Body of pancreas (tissue), 4 donors: Measurements from ENCODE around the gene SCN3A. TPM values are rescaled to one million over a fixed set of nuclear protein-coding genes. Genes with fewer than 3 reads are reported as not detected.

Experiments used
- ATAC-seq: fragments of 150-250 bp; one replicate; pipeline ENCODE4 v1.9.1; 2016
- DNase-seq, 4 donors: peaks; one replicate each; pipeline ENCODE4 v3.0.0-alpha.2; 2019
- H3K27ac ChIP-seq, 4 donors: fragments of 200-600 bp; sonication (generic); 1 replicate in 3 of 4; 2 replicates in 1 of 4; pipeline versions ENCODE4 v1.5.1 to v1.6.1; 2016 to 2019; ENCODE audit warnings: mild to moderate bottlenecking in 1 of 4, mixed read lengths in 1 of 4, moderate library complexity in 1 of 4
- H3K27me3 ChIP-seq, 2 donors: fragments of 200-600 bp; sonication (generic); one replicate each; pipeline ENCODE4 v1.6.0; 2016; ENCODE audit warnings: mild to moderate bottlenecking in 1 of 2
- H3K36me3 ChIP-seq, 2 donors: fragments of 200-600 bp; sonication (generic); replicated peaks in 1 of 2; 2 replicates each; pipeline ENCODE4 v1.5.1; 2016; ENCODE audit warnings: low read depth in 2 of 2; ENCODE audit not compliant: insufficient read depth in 1 of 2
- H3K4me1 ChIP-seq: fragments of 200-600 bp; sonication (generic); one replicate; pipeline ENCODE4 v1.6.0; 2016
- H3K4me3 ChIP-seq, 2 donors: fragments of 200-600 bp; sonication (generic); 1 replicate in 1 of 2; 2 replicates in 1 of 2; pipeline ENCODE4 v1.5.1; 2016 to 2019
- H3K9me3 ChIP-seq, 3 donors: fragments of 200-600 bp; sonication (generic); 1 replicate in 2 of 3; 2 replicates in 1 of 3; pipeline ENCODE4 v1.5.1; 2016
- POLR2A ChIP-seq, 3 donors: fragments of 450-650 bp; IDR thresholded peaks; one replicate each; pipeline ENCODE4 v1.6.1; 2016; ENCODE audit warnings: antibody characterized with exemption in 3 of 3, mild to moderate bottlenecking in 2 of 3
- WGBS, 2 donors: methylation state at CpG; one replicate each; pipeline ENCODE4 v1.1.5; 2017; 5-methylcytosine and 5-hydroxymethylcytosine counted together
- intact Hi-C: fragments of 100-400 bp; cut with DNase I; formaldehyde crosslinking; loops from one replicate; pipeline ENCODE4 v1.15.1; 2023
- total RNA-seq, 2 donors: library from RNA; depleted of rRNA; stranded (reverse); fragments of >200 nt; gene quantifications; one replicate each; pipeline ENCODE4 v1.1.0, GENCODE V29; 2016
- TF ChIP-seq, protein P1 (sequence below), 7 experiments: fragments of 450-650 bp in 4 of 7; fragments of 200-600 bp in 3 of 7; sonication (generic) in 3 of 7; IDR thresholded peaks; one replicate each; pipeline ENCODE4 v1.5.1; 2016 to 2019; ENCODE audit warnings: antibody characterized with exemption in 7 of 7

Gene SCN3A
- total RNA-seq, 2 donors from 2014 or later: 0.33 to 0.52 TPM

DNA sequence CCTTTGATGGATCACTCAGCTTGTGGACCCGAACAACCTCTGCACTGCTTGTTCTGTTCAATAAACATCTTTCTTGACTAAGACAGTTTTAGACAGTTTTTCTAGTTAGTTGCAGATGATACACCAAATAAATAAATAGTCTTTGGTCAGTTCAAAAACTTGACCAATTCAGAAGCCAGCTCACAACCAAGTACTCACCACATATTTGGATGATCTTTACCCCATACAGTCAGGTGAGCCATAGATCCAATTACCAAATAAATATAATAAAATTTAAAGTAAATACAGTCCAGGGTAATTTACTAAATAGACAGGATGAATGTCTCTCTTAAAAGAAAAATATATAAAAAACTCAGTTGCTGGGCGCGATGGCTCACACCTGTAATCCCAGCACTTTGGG lies 18.2 kb downstream of the SCN3A start:
- intact Hi-C loops: no loop called here

DNA sequence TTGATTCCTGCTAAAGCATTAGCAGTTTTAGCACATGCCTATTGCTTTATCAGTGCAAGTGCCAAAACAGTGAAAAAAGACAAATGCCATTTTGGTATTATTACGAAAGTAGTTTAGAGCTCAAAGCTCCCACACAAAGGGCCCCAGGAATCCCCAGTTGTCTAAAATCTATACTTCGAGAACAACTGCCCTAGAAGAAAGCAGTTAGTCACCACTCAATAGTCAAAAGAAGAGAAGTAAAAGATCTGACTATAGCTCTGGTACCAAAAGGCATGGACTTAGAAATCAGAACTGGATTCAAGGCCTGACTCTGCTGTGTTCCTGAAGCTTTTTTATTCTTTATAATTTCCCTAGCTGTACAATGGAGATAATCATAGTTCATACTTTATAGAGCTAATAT lies 21.8 kb downstream of the SCN3A start:
- WGBS, 2 donors: 69 to 73% methylated on average over 2 of the region's 2 CpGs
- no peak overlapping the region for H3K27ac ChIP-seq
- TF ChIP-seq POLR2A (IDR thresholded peaks at IDR 0.05): no peak
- TF ChIP-seq, protein P1, sequence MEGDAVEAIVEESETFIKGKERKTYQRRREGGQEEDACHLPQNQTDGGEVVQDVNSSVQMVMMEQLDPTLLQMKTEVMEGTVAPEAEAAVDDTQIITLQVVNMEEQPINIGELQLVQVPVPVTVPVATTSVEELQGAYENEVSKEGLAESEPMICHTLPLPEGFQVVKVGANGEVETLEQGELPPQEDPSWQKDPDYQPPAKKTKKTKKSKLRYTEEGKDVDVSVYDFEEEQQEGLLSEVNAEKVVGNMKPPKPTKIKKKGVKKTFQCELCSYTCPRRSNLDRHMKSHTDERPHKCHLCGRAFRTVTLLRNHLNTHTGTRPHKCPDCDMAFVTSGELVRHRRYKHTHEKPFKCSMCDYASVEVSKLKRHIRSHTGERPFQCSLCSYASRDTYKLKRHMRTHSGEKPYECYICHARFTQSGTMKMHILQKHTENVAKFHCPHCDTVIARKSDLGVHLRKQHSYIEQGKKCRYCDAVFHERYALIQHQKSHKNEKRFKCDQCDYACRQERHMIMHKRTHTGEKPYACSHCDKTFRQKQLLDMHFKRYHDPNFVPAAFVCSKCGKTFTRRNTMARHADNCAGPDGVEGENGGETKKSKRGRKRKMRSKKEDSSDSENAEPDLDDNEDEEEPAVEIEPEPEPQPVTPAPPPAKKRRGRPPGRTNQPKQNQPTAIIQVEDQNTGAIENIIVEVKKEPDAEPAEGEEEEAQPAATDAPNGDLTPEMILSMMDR (IDR thresholded peaks at IDR 0.05): no peak
- H3K27me3 ChIP-seq: no peaks in the 10 kb centered on the region
- ATAC-seq (no peak), DNase-seq (no peak)
- H3K9me3 ChIP-seq: no peaks in the 10 kb centered on the region
- intact Hi-C loops: no loop called here
- no peaks in the 10 kb centered on the region for H3K4me1 ChIP-seq
- H3K4me3 ChIP-seq: no peak overlapping the region
- no peaks in the 10 kb centered on the region for H3K36me3 ChIP-seq

More for the DNA sequence above, 18.2 kb downstream of the SCN3A start:
- TF ChIP-seq, protein P1 (IDR thresholded peaks at IDR 0.05): no peak
- no peak for TF ChIP-seq POLR2A (IDR thresholded peaks at IDR 0.05)
- no peak for ATAC-seq
- H3K27ac ChIP-seq: no peak overlapping the region
- H3K4me3 ChIP-seq: no peak overlapping the region
- no peaks in the 10 kb centered on the region for H3K36me3 ChIP-seq
- no peaks in the 10 kb centered on the region for H3K27me3 ChIP-seq
- no peaks in the 10 kb centered on the region for H3K9me3 ChIP-seq
- DNase-seq: no peak
- no peaks in the 10 kb centered on the region for H3K4me1 ChIP-seq
- WGBS, 2 donors: 89 to 91% methylated on average over 3 of the region's 3 CpGs

- no peak for DNase-seq
- intact Hi-C loops: no loop called here
- ATAC-seq: no peak
- H3K36me3 ChIP-seq: no peaks in the 10 kb centered on the region
- TF ChIP-seq, protein P1 (IDR thresholded peaks at IDR 0.05): no peak
- TF ChIP-seq POLR2A (IDR thresholded peaks at IDR 0.05): no peak
- no peak overlapping the region for H3K4me3 ChIP-seq
- H3K4me1 ChIP-seq: no peaks in the 10 kb centered on the region
- WGBS, 2 donors: 76 to 80% methylated on average over 2 of the region's 2 CpGs
- no peaks in the 10 kb centered on the region for H3K9me3 ChIP-seq
- H3K27me3 ChIP-seq: no peaks in the 10 kb centered on the region
- no peak overlapping the region for H3K27ac ChIP-seq
Observed at GRCh38 chr2:165176780-165177179, 27.1 kb downstream of the SCN3A start.

- H3K27me3 ChIP-seq: no peaks in the 10 kb centered on the region
- H3K27ac ChIP-seq: no peak overlapping the region
- WGBS, 2 donors: 47 to 73% methylated on average over 1 of the region's 1 CpG
- no peaks in the 10 kb centered on the region for H3K36me3 ChIP-seq
- H3K9me3 ChIP-seq: no peaks in the 10 kb centered on the region
- intact Hi-C loops: no loop called here
- no peak for TF ChIP-seq POLR2A (IDR thresholded peaks at IDR 0.05)
- TF ChIP-seq, protein P1 (IDR thresholded peaks at IDR 0.05): no peak
- no peak overlapping the region for H3K4me3 ChIP-seq
- DNase-seq (no peak), ATAC-seq (no peak)
- H3K4me1 ChIP-seq: no peaks in the 10 kb centered on the region
Observed at GRCh38 chr2:165173215-165173614, 30.6 kb downstream of the SCN3A start.

DNA sequence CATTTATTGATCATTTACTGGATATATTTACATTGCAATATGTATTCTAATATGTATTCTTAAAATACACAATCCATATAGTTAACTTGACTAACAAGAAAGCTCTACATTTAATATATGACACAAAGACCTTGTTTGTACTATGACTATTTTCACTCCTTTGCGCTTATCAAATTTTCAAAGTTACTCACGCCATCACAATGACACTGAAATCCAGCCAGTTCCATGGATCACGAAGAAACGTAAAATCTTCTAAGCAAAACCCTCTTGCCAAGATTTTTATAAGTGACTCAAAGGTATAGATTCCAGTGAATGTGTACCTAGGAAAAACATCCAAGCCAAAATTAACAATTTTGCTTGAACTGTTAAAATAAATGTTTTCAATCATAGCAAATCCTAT lies 39.6 kb downstream of the SCN3A start:
- Histone ChIP-seq H3K36me3 (no peaks in the 10 kb centered on the region), H3K4me3 (no peak overlapping the region), H3K4me1 (no peaks in the 10 kb centered on the region), H3K9me3 (no peaks in the 10 kb centered on the region), H3K27ac (no peak overlapping the region), H3K27me3 (no peaks in the 10 kb centered on the region)
- ATAC-seq: no peak
- TF ChIP-seq, protein P1 (IDR thresholded peaks at IDR 0.05): no peak
- TF ChIP-seq POLR2A (IDR thresholded peaks at IDR 0.05): no peak
- intact Hi-C loops: no loop called here
- no peak for DNase-seq
- 84 to 87% methylated on average over 4 of the region's 4 CpGs for WGBS, 2 donors
